Measurements from ENCODE around the gene ZNF813. TPM values are rescaled to one million over a fixed set of nuclear protein-coding genes. Genes with fewer than 3 reads are reported as not detected.
"Not testable (repeated sequence)": the region's sequence is repeated elsewhere in the genome, so short reads cannot be mapped to it uniquely, and the experiment has no call there.

ZNF813 gene
- total RNA-seq: 5.3 TPM
- long read RNA-seq, full-length matches to known transcripts: 2 of 4 reads
- long read RNA-seq, partial matches to known transcripts: 1 of 4 reads
- long read RNA-seq, other reads (novel, unspliced or antisense): 1 of 4 reads

DNA sequence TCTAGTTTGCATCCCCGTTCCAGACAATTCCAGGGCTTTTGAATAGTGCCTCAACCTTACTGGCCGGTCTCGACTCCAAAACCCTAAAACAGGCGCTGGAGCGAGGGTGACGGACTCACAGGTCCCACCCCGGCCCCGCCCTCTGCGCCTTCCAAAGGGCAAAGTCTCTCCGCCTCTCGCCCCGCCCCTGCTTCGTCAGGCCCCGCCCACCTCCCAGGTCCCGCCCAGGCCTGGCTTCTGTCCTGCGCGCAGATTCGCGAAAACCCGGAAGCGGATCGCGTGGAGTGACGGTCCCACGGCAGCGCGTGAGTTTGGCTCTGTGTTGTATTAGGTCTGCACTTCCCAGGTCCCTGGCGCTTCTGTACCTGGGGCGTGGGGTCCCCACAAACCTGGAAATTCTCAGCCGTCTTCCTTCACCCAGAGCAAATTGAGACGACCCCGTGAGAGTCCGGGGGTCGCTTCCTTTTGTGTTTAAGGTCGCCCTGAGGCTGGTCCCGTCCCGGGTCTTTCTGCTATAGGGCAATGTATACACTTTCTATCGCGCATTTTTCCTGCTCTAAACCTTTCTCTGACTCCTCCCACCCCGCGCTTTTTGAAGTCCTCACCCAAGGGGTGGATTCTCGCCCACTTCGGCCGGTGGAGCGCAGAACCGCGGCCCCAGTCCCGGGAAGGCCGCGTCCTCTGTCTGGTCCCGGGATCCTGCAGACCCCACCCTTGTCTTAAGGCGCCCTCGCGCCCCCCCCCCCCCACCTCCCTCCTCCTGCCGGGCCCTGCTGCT is at the start of gene ZNF813:
Gene ZNF813, plus strand, starts transcription at position 249 of the 778 bp plus-strand sequence. CDS start 16,090 bp downstream, outside the sequence.
- TF ChIP-seq, protein P1, sequence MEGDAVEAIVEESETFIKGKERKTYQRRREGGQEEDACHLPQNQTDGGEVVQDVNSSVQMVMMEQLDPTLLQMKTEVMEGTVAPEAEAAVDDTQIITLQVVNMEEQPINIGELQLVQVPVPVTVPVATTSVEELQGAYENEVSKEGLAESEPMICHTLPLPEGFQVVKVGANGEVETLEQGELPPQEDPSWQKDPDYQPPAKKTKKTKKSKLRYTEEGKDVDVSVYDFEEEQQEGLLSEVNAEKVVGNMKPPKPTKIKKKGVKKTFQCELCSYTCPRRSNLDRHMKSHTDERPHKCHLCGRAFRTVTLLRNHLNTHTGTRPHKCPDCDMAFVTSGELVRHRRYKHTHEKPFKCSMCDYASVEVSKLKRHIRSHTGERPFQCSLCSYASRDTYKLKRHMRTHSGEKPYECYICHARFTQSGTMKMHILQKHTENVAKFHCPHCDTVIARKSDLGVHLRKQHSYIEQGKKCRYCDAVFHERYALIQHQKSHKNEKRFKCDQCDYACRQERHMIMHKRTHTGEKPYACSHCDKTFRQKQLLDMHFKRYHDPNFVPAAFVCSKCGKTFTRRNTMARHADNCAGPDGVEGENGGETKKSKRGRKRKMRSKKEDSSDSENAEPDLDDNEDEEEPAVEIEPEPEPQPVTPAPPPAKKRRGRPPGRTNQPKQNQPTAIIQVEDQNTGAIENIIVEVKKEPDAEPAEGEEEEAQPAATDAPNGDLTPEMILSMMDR (IDR thresholded peaks at IDR 0.05): no peak
- Histone ChIP-seq H3K27ac (peak within 1 kb of the TSS; percentile 79), H3K4me1 (peaks cover 7% of the 10 kb centered on the region), H3K36me3 (no peaks in the 10 kb centered on the region), H3K27me3 (ENCODE audit: low read depth) (no peaks in the 10 kb centered on the region), H3K9me3 (no peaks in the 10 kb centered on the region), H3K4me3 (peak within 1 kb of the TSS; percentile 62)
- ATAC-seq (peak; percentile 99 to 100), DNase-seq (peak; percentile 97)
- intact Hi-C loops (cut with DNase I): no loop called here

DNA sequence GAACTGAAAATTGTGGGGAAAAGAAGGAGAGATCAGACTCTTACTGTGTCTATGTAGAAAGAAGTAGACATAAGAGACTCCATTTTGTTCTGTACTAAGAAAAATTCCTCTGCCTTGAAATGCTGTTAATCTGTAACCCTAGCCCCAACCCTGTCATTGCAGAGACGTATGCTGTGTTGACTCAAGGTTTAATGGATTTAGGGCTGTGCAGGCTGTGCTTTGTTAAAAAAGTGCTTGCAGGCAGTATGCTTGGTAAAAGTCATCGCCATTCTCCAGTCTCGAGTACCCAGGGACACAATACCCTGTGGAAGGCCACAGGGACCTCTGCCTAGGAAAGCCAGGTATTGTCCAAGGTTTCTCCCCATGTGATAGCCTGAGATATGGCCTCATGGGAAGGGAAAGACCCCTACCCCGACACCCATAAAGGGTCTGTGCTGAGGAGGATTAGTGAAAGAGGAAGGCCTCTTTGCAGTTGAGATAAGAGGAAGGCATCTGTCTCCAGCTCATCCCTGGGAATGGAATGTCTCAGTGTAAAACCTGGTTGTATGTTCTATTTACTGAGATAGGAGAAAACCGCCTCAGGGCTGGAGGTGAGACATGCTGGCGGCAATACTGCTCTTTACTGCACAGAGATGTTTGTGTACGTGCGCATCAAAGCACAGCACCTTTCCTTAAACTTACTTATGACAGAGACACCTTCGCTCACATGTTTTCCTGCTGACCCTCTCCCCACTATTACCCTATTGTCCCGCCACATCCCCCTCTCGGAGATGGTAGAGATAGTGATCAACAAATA is 46.8 kb upstream of the ZNF813 start:
- H3K9me3 ChIP-seq; intact Hi-C loops (cut with DNase I); H3K4me3 ChIP-seq; DNase-seq; H3K4me1 ChIP-seq; H3K27ac ChIP-seq; H3K27me3 ChIP-seq (ENCODE audit: low read depth); H3K36me3 ChIP-seq; ATAC-seq: not testable (repeated sequence)

DNA sequence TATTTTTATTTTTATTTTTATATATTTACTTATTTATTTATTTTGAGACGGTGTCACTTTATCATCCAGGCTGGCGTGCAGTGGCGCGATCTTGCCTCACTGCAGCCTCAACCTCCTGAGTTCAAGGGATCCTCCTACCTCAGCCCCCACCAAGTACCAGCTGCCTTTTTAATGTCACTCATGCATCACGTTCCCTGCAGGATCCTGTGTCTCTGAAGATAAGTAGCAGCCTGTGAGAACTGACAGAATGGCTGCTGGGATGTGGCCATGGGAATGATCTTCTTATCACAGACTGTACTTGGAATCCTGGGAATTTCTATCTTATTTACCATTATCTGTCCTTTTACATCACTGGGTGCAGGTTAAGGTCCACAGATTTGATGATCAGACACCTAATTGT is 45.0 kb upstream of the ZNF813 start:
- Histone ChIP-seq H3K27ac (no peak overlapping the region), H3K36me3 (no peaks in the 10 kb centered on the region), H3K4me3 (no peak overlapping the region), H3K27me3 (ENCODE audit: low read depth) (no peaks in the 10 kb centered on the region), H3K9me3 (no peaks in the 10 kb centered on the region), H3K4me1 (no peaks in the 10 kb centered on the region)
- TF ChIP-seq, protein P1 (IDR thresholded peaks at IDR 0.05): no peak
- intact Hi-C loops (cut with DNase I): no loop called here
- DNase-seq: no peak
- no peak for ATAC-seq

DNA sequence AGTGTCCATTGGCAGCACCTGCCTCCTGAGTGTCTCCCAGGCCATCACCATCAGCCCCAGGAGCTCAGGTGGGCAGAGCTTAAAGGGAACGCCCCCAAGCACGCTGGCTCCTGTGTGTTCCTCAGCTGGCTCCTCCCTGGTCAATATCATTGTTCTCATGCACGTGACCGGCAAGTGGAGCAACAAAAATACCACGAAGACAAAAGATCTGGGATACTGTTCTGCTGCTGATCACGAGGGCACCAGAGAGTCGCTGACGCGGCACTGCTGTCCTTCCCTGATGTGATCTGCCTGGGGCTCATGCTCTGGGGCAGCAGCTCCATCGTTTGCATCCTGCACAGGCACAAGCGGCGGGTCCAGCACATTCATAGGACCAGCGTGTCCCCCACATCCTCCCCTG is 44.5 kb upstream of the ZNF813 start:
- H3K9me3 ChIP-seq; DNase-seq; H3K4me1 ChIP-seq; H3K4me3 ChIP-seq; H3K27me3 ChIP-seq (ENCODE audit: low read depth); H3K27ac ChIP-seq; H3K36me3 ChIP-seq; intact Hi-C loops (cut with DNase I): not testable (repeated sequence)
- ATAC-seq: peak in 1 of 2 donors; percentile 54

DNA sequence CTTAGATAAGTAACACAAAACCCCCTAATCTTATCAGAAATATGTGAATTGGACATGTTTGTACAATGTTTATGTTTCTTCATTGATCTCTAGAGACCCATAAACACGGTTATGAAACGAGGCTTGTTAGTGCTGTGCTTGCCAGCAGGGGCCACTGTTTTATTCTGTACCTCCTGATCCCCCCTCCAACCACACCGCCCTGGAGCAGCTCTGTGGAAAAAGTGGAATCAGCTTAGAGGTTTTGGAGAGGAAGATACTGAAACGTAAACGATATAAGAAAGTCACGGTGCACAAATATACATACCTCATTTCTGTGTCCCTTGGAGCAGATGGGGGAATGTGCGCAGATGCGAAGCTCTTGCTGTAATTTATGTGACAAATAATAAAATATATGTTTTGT is 43.9 kb upstream of the ZNF813 start:
- H3K27me3 ChIP-seq (ENCODE audit: low read depth); H3K27ac ChIP-seq; H3K9me3 ChIP-seq; H3K4me1 ChIP-seq; H3K36me3 ChIP-seq; DNase-seq; H3K4me3 ChIP-seq; intact Hi-C loops (cut with DNase I): not testable (repeated sequence)
- peak; percentile 60 to 67 for ATAC-seq

DNA sequence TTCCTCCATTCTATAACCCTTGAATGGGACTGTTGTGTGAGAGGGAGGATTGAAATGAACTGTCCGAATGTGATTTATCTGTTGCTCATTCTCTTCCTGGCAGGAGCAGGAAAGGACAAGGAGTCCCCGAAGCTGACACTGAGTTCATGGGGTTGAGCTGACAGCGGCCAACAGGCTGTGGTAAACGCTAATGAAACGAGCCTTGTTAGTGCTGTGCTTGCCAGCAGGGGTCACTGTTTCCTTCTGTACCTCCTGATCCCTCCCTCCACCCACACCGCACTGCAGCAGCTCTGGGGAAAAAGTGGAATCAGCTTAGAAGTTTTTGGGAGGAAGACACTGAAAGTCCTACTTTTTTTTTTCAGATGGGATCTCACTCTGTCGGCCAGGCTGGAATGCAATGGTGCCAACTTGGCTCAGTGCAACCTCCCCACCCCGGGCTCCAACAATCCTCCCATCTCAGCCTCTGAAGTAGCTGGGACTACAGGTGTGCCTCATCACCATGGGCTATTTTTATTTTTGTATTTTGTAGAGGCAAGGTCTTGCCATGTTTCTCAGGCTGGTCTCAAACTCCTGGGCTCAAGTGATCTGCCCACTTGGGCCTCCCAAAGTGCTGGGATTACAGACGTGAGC is 42.5 kb upstream of the ZNF813 start:
- peaks cover 4% of the 10 kb centered on the region for H3K36me3 ChIP-seq
- peak overlapping the region; percentile 36 for H3K27ac ChIP-seq
- H3K9me3 ChIP-seq: no peaks in the 10 kb centered on the region
- H3K27me3 ChIP-seq (ENCODE audit: low read depth): no peaks in the 10 kb centered on the region
- peak; percentile 80 for DNase-seq
- intact Hi-C loops (cut with DNase I): no loop called here
- no peak overlapping the region for H3K4me3 ChIP-seq
- H3K4me1 ChIP-seq: no peaks in the 10 kb centered on the region
- TF ChIP-seq, protein P1 (IDR thresholded peaks at IDR 0.05): peak; percentile 87
- ATAC-seq: peak; percentile 94 to 95
